ENCODE measurements around the gene LRRC2.
"Not testable (repeated sequence)": the region's sequence is repeated elsewhere in the genome, so short reads cannot be mapped to it uniquely, and the experiment has no call there.

The LRRC2 gene

DNA sequence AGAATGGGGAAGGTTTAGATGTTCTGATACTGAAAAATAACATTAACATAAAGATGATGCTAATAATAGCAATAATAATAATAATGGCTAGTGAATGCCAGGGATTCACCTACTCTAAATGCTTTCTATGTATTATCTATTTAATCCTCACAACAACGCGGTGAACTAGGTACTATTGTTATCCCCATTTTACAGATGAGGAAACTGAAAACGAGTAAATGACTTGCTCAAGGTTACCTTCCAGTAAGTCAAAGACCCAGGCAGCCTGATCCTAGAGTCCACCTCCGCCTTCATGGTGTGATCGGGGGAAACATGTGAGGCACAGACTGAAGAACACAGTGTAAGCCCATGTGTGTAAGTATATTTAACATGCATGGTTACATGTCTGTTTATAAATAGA is 30.4 kb downstream of the LRRC2 start:
- DNase-seq (ENCODE audit: low spot score): no peak
- FAIRE-seq: no peak

- FAIRE-seq (no peak), DNase-seq (ENCODE audit: low spot score) (no peak)
Measured at GRCh38 chr3:46533091-46533490, 33.0 kb downstream of the LRRC2 start.

DNA sequence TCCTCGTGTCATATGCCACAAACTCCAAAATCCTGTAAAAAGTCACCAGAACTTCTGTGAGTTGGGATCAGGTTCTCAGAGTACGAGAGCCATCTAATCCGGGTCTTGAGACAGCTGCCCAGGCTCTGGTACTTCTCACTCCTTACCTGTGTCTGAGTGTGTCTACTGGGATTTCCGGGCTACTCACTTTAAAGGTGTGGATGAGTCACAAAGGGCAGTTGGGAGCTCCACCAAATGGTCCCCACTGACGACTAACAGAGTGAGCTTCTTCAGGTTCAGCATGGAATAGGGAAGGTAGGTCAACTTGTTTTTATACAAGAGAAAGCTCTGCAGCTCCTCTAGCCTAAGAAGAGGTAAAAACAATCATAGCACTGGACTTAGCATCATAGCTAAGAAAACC is 38.9 kb downstream of the LRRC2 start:
- no peak for DNase-seq (ENCODE audit: low spot score)
- no peak for FAIRE-seq

- FAIRE-seq (no peak), DNase-seq (ENCODE audit: low spot score) (no peak)
Measured at GRCh38 chr3:46524832-46525231, 41.3 kb downstream of the LRRC2 start.

DNA sequence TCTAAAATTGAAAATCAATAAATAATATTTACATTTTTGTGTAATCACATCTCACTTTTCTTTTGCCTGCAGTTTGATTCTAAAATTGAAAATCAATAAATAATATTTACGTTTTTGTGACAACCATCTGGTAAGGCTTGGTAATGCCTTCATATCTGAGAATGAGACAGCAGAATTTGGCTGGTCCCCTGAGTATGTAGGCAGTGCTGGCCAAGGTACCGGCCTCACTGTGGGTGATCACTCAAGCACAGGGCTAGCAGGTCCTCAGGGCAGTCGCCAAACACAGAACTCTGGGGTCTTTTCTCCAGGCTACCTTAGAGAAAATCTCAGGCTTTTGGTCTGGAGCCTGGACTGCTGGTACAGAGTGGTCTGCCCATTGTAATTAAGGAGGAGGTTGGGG is 42.1 kb downstream of the LRRC2 start:
- no peak for DNase-seq (ENCODE audit: low spot score)
- no peak for FAIRE-seq

DNA sequence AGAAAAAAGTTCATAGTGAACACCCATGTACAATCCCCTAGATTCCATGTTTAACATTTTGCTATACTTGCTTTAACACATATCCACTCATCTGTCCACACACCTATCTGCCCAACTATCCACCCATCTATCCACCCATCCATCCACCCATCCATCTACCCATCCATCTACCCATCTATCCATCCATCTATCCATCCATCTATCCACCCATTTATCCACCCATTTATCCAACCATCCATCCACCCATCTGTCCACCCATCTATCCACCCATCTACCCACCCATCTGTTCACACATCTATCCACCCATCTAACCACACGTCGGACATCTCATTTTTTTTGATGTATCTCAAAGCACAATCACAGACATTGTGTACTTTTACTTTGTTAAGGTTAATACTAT is 42.5 kb downstream of the LRRC2 start:
- no peak for DNase-seq (ENCODE audit: low spot score)
- peak; percentile 63 for FAIRE-seq

GRCh38 chr3:46522201-46522600 is 43.9 kb downstream of the LRRC2 start:
- not testable (repeated sequence) for FAIRE-seq; DNase-seq (ENCODE audit: low spot score)

DNA sequence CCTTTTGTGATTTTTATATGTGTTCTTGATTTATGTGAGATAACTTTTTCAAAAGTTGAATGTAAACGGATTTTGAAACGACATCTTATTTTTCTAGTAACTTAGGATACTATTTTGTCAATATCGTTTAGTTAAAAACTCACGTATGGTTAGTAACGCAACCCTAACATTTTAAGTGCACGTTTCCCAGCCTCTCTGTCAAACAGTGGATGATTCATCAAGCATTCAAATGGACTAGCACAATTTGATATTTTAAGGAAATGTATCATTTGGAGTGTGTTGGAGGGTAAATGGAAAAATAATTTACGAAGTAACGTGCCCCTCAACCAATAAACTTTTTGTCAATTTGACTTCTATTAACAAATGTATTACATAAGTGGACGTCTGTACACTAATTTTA is 45.0 kb downstream of the LRRC2 start:
- peak; percentile 53 for FAIRE-seq
- no peak for DNase-seq (ENCODE audit: low spot score)

DNA sequence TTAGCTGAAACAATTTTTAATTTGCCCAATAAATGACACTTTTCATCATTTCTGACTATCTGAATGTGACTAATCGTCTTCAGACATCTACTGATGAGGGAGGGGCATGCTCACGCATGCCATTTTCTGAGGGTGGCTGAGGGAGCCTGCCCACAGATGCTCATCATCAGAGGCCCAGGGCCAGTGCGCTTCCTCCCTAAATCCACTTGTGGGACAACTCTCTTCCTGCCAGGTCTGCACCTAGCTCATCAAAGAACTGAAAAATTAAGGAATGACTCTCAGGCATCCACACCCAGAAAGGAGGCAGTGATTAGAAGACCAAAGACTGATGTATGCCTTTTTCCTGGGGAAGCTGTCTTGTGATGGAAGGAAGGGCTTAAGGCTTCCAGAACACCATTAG is 45.6 kb downstream of the LRRC2 start:
- peak; percentile 37 for FAIRE-seq
- DNase-seq (ENCODE audit: low spot score): peak; percentile 82

- DNase-seq (ENCODE audit: low spot score) (no peak), FAIRE-seq (no peak)
Measured at GRCh38 chr3:46519952-46520351, 46.1 kb downstream of the LRRC2 start.

GRCh38 chr3:46517784-46518181 is 48.3 kb downstream of the LRRC2 start:
- FAIRE-seq (no peak), DNase-seq (ENCODE audit: low spot score) (no peak)

- FAIRE-seq: peak; percentile 79
- peak; percentile 83 for DNase-seq (ENCODE audit: low spot score)
Measured at GRCh38 chr3:46517016-46517783, 48.9 kb downstream of the LRRC2 start.

GRCh38 chr3:46516521-46516920 is 49.6 kb downstream of the LRRC2 start:
- DNase-seq (ENCODE audit: low spot score) (peak; percentile 41), FAIRE-seq (peak; percentile 61)

DNA sequence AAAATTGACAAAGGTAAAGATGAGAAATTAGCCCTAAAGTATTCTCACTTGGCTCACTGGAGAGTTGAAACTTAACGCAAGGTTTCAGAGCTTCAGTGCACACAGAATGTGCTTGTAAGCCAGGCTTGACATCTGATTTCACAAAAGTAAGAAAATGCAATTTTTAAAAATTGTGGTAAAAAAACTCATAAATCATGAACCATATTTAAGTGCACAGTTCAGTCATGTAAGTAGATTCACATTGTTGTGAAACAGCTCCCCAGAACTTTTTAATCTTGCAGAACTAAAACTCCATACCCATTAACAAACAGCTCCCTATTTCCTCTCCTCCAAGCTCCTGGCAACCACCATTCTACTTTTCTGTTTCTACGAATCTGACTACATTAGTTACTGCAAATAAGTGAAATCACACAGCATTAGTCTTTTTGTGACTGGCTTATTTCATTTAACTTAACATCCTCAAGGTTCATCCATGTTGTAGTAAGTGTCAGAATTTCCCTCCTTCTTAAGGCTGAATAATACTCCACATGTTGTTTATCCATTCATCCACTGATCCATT is 53.8 kb downstream of the LRRC2 start:
- FAIRE-seq (no peak), DNase-seq (ENCODE audit: low spot score) (no peak)

DNA sequence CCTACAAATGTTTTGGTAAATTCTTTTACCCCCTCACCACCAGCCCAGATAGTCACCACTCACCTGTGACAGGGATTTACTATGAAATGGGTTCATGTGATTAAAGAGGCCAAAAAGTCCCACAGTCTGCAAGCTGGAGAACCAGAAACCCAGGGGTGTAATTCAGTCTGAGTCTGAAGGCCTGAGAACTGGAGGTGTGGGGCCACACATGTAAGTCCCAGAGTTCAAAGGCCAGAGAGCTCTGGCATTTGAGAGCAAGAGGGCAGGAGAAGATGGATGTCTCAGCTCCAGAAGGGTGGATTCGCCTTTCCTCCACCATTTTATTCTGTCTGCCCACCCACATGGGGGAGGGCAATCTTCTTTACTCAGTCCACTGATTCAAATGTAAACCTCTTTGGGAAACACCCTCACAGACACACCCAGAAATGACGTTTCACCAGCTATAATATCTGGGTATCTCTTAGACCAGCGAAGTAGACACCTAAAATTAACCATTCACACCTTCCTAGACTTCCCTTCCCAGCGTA is 56.4 kb downstream of the LRRC2 start:
- no peak for DNase-seq (ENCODE audit: low spot score)
- FAIRE-seq: no peak

DNA sequence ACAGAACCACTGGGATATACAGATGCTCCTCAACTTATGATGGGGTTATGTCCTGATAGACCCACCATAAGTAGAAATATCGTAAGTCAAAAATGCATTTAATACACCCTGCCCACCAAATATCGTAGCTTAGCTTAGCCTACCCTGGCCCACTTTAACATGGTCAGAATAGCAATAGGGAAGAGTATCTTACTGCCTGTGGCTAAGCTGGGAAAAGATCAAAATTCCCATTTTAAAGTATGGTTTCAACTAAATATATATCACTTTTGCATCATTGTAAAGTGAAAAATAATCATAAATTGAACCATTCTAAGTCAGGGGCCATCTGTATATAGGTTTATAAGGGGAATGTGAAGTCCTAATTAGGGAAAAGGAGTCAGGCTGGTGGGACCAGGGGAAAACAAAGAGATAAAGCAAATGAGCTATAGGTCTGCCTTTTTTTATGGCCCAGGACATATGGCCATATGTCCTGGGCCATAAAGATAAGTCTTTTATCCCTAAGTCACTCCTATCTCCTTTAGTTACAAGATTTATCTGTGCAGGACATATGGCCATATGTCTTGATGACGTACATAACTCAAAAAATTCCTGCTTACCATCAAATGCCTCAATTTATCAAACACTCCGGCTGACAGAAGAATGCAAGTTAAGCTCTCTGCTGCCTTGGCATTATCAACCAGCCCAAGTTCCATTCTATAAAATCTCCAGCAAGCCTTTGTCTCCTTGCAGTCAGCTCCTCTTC is 57.1 kb downstream of the LRRC2 start:
- DNase-seq (ENCODE audit: low spot score): no peak
- FAIRE-seq: no peak

GRCh38 chr3:46506526-46506925 is 59.6 kb downstream of the LRRC2 start:
- no peak for FAIRE-seq
- no peak for DNase-seq (ENCODE audit: low spot score)

DNA sequence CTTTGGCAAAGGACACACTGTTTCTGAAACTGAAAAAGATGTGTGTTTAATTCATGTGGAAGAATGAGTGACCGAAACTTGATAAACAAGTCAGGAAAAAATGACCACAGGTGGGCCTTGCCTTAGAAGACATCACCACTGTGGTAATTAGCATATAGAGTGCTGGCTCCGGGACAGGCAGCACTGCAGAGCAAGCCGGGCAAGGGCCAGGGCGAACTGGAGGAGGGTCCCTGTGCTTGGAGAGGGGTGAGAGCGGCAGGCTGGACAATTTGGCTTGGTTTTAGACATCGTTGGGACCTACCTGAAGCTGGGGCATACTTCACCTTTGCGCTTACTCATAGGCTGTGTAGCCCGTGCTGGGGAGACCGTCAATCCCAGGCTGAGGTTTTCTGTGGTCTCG is 60.1 kb downstream of the LRRC2 start:
- no peak for FAIRE-seq
- no peak for DNase-seq (ENCODE audit: low spot score)

GRCh38 chr3:46504789-46505188 is 61.3 kb downstream of the LRRC2 start:
- DNase-seq (ENCODE audit: low spot score) (no peak), FAIRE-seq (no peak)

DNA sequence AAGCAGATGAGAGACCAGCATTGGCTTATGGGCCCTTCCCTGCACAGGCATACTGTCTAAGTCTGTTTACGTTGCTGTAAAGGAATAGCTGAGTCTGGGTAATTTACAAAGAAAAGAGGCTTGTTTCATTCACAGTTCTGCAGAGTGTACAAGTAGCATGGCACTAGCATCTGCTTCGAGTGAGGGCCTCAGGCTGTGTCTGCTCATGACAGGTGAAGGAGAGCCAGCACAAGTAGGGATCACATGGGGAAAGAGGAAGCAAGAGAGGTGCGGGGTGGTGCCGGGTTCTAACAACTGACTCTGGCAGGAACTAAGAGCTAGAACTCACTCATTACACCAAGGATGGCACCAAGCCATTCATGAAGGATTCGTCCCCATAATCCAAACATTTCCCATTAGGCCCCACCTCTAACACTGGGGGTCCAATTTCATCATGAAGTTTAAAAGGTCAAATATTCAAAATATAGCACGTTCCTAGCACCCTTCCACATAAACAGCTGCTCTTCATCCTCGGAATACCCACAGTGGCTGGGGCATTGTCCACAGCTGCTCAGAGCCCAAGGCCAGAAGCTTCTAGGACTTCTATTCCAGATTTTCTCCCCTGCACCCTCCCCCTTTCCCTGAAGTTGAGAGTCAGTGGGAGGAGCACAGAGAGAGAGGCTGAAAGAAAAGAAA is 62.8 kb downstream of the LRRC2 start:
- FAIRE-seq (no peak), DNase-seq (ENCODE audit: low spot score) (no peak)

DNA sequence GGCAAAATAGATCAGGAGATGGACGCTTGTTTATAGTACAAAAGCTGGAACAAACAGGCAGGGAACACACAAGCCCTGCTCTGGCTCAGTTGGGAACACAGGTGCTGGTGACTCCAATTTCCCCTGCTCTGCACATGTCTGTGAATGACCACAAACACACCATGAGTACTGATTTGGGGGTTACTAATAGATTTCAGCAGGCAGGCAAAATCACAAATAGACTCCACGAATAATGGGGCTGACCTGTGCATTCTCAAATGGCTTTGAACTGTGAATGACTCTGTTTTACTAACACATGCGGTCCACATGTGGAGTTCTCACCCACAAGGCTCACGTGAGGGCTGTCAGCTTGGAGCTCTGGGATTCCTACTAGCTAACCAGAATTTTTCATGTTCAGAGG is 64.4 kb downstream of the LRRC2 start:
- no peak for FAIRE-seq
- DNase-seq (ENCODE audit: low spot score): no peak
